Spleen (tissue), 7 donors: ENCODE results near the gene MID1IP1.

Experiments
- CTCF ChIP-seq, 11 experiments: fragments of 200-600 bp in 7 of 11; fragments of 450-650 bp in 4 of 11; sonication (generic) in 4 of 11; IDR thresholded peaks in 8 of 11; conservative IDR thresholded peaks in 3 of 11; 1 replicate in 7 of 11; 2 replicates in 4 of 11; pipeline versions ENCODE4 v1.4.0 to v1.8.0; 2016 to 2021; ENCODE audit warnings: antibody characterized with exemption in 11 of 11, inconsistent platforms in 4 of 11, mild to moderate bottlenecking in 1 of 11
- POLR2A ChIP-seq, 3 donors: fragments of 450-650 bp; IDR thresholded peaks; one replicate each; pipeline ENCODE4 v1.5.1; 2017; ENCODE audit warnings: antibody characterized with exemption in 3 of 3, mild to moderate bottlenecking in 1 of 3
- POLR2AphosphoS5 ChIP-seq, 3 donors: sonication (generic); formaldehyde crosslinking; IDR thresholded peaks; one replicate each; pipeline ENCODE4 v1.5.1; 2017; ENCODE audit warnings: antibody characterized with exemption in 3 of 3
- donor health status: DM: no; HTN: no; CAD: no; lungs with moderate emphysema.
- donor health status: DM: no; HTN: no; CAD: no.
- donor health status: DM: no; HTN: no; CAD: no.

DNA sequence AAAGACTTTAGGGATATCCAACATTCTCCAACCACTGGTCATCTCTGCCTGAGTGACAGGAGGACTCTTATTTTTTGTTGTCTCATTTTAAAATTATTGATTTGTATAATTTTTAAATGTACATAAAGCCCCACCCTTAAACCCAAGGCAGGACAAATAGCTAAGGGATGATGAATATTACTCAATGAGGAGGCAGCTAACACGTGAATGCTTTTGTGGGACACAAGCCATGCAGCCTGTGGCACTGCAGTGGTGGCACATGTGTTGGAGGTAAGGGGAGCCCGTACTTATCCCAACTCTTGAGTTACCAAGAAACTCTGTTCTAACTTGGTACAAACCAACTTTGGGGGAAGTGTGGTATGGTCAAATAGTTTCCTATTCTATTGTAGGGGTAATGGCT is 19.5 kb downstream of the MID1IP1 start:
- TF ChIP-seq CTCF (IDR thresholded peaks at IDR 0.05 in 8 of 11, conservative IDR thresholded peaks at IDR 0.05 in 3 of 11) = no peak
- no peak for TF ChIP-seq POLR2A (IDR thresholded peaks at IDR 0.05)
- no peak for TF ChIP-seq POLR2AphosphoS5 (IDR thresholded peaks at IDR 0.05)
